GM18517 (cell line): Measurements from ENCODE around the gene PIEZO2.

ENCODE experiments used
- ATAC-seq: cut with Tn5 transposase; IDR thresholded peaks from one replicate; pipeline ENCODE4 v1.9.1; 2021; ENCODE audit warnings: mild to moderate bottlenecking, moderate library complexity; ENCODE audit not compliant: unreplicated experiment

Gene PIEZO2

GRCh38 chr18:10702206-10702605 lies 447.2 kb downstream of the PIEZO2 start:
- ATAC-seq, result no peak

- no peak for ATAC-seq
Measured at GRCh38 chr18:10690366-10690765, 459.0 kb downstream of the PIEZO2 start.

GRCh38 chr18:10690035-10690329 lies 459.4 kb downstream of the PIEZO2 start:
- no peak for ATAC-seq

GRCh38 chr18:10689236-10690034 lies 459.9 kb downstream of the PIEZO2 start:
- no peak for ATAC-seq

- no peak for ATAC-seq
Measured at GRCh38 chr18:10688766-10689165, 460.6 kb downstream of the PIEZO2 start.

- no peak for ATAC-seq
Measured at GRCh38 chr18:10687161-10687925, 462.0 kb downstream of the PIEZO2 start.

GRCh38 chr18:10686308-10686707 lies 463.1 kb downstream of the PIEZO2 start:
- ATAC-seq, result no peak

GRCh38 chr18:10685484-10685883 lies 463.9 kb downstream of the PIEZO2 start:
- no peak for ATAC-seq

GRCh38 chr18:10682368-10682714 lies 467.0 kb downstream of the PIEZO2 start:
- ATAC-seq, result no peak

- ATAC-seq, result no peak
Measured at GRCh38 chr18:10681581-10682367, 467.6 kb downstream of the PIEZO2 start.

- no peak for ATAC-seq
Measured at GRCh38 chr18:10680271-10680596, 469.1 kb downstream of the PIEZO2 start.

- ATAC-seq, result no peak
Measured at GRCh38 chr18:10679557-10680270, 469.7 kb downstream of the PIEZO2 start.

- no peak for ATAC-seq
Measured at GRCh38 chr18:10671441-10671840, 477.9 kb downstream of the PIEZO2 start.

- ATAC-seq, result no peak
Measured at GRCh38 chr18:10670856-10671255, 478.5 kb downstream of the PIEZO2 start.

GRCh38 chr18:10669441-10670100 lies 479.8 kb downstream of the PIEZO2 start:
- no peak for ATAC-seq

GRCh38 chr18:10663750-10664149 lies 485.6 kb downstream of the PIEZO2 start:
- no peak for ATAC-seq

GRCh38 chr18:10661317-10661716 lies 488.1 kb downstream of the PIEZO2 start:
- no peak for ATAC-seq

- no peak for ATAC-seq
Measured at GRCh38 chr18:10660179-10660884, 489.0 kb downstream of the PIEZO2 start.

- ATAC-seq, result no peak
Measured at GRCh38 chr18:10659594-10659993, 489.8 kb downstream of the PIEZO2 start.

- no peak for ATAC-seq
Measured at GRCh38 chr18:10659000-10659399, 490.4 kb downstream of the PIEZO2 start.
